BE2C (cell line): ENCODE results near the gene SHISA6.

Experiments used
- DNase-seq: peaks from one replicate; pipeline ENCODE4 v3.0.0-alpha.2; 2020
- H3K27me3 ChIP-seq: fragments of 250-450 bp; sonication (Bioruptor Pico); 2 replicates; pipeline ENCODE4 v1.5.1; 2020; ENCODE audit warnings: mild to moderate bottlenecking
- H3K36me3 ChIP-seq: fragments of 250-450 bp; sonication (Bioruptor Pico); 2 replicates; pipeline ENCODE4 v1.5.1; 2020; ENCODE audit warnings: mild to moderate bottlenecking
- H3K4me1 ChIP-seq: fragments of 250-450 bp; sonication (Bioruptor Pico); 2 replicates; pipeline ENCODE4 v1.5.1; 2020
- H3K4me3 ChIP-seq: 2 replicates; pipeline ENCODE4 v1.5.1; 2011; ENCODE audit warnings: low read depth, low read length
- H3K9me3 ChIP-seq: fragments of 250-450 bp; sonication (Bioruptor Pico); 2 replicates; pipeline ENCODE4 v1.5.1; 2020
- TF ChIP-seq, protein P1 (sequence below): IDR thresholded peaks from 2 replicates; pipeline ENCODE4 v1.5.1; 2012; ENCODE audit warnings: mild to moderate bottlenecking, low read depth, low read length

The SHISA6 gene

DNA sequence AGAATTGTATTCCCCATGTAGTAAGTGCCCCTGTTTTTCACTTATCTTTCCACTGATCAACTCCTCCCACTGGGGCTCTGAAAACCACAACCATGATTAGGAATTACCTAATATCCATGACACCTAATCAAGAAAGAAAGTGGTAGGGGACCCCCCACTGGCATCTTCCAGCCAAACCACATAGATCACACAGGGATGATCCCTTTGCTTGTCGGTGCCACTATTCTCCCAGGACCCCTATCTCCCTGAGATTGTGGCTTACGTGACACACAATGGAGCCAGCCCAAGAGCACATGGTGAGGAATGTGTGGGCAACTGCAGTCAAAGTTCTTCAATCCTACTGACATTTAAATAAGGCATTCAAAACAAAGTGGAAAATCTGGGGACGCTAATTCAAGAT lies 339.7 kb downstream of the SHISA6 start:
- Histone ChIP-seq H3K4me1 (no peaks in the 10 kb centered on the region), H3K27me3 (no peaks in the 10 kb centered on the region), H3K9me3 (no peaks in the 10 kb centered on the region), H3K36me3 (no peaks in the 10 kb centered on the region), H3K4me3 (no peak overlapping the region)
- TF ChIP-seq, protein P1, sequence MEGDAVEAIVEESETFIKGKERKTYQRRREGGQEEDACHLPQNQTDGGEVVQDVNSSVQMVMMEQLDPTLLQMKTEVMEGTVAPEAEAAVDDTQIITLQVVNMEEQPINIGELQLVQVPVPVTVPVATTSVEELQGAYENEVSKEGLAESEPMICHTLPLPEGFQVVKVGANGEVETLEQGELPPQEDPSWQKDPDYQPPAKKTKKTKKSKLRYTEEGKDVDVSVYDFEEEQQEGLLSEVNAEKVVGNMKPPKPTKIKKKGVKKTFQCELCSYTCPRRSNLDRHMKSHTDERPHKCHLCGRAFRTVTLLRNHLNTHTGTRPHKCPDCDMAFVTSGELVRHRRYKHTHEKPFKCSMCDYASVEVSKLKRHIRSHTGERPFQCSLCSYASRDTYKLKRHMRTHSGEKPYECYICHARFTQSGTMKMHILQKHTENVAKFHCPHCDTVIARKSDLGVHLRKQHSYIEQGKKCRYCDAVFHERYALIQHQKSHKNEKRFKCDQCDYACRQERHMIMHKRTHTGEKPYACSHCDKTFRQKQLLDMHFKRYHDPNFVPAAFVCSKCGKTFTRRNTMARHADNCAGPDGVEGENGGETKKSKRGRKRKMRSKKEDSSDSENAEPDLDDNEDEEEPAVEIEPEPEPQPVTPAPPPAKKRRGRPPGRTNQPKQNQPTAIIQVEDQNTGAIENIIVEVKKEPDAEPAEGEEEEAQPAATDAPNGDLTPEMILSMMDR, result no peak
- no peak for DNase-seq

DNA sequence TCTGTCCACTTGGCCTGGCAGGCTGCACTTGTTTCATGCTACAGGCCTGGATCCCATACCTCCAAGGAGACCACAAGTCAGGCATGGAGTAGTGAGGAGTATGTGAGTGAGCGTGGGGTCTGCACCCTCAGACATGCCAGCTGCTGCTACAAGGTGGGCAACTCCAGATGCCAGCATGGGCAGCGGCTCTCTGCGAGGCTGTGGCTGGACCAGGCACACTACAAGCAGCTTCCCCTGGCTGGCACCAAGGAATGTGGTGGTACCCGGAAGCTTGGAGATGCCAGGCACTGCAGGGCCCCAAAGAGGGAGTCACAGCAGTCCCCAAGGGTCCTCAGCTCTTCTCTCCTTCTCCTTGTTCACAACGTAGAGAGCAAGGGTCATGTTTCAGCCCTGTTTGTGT lies 341.2 kb downstream of the SHISA6 start:
- H3K27me3 ChIP-seq, result no peaks in the 10 kb centered on the region
- no peaks in the 10 kb centered on the region for H3K9me3 ChIP-seq
- no peak for DNase-seq
- H3K36me3 ChIP-seq, result no peaks in the 10 kb centered on the region
- TF ChIP-seq, protein P1, result no peak
- no peaks in the 10 kb centered on the region for H3K4me1 ChIP-seq
- H3K4me3 ChIP-seq, result no peak overlapping the region

DNA sequence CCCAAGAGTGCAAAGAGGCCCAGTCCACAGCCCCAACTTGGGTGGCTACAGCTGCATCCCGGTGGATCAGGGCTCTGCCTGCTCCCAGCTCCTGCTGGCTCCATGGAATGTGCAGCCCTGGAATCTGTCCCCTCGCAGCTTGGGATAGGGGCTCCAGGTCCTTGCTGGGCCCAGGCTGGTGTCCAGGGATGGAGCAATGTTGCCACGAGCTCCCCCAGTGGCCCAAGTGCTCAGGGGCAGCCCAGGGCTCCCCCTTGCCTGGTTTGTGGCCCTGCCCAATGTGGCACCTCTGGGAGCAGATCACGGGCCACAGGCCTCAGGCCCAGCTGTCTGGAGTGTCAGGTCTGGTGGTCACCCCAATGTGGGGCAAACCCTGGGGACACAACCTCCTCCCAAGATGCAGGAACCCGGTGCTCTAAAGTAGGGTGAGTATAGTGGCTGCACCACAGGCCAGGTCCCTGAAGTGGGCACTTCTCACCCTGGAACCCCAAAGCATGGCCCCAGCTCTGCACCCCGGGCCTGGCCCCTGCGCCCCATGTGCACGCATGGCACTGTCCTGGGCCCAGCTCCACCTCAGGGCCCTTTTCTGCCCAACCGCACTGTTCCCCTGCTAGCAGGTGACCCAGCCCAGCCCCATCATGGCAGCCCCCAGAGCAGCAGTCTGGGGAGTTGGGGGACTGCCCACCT lies 342.4 kb downstream of the SHISA6 start:
- no peak for DNase-seq
- TF ChIP-seq, protein P1, result no peak
- Histone ChIP-seq H3K9me3 (no peaks in the 10 kb centered on the region), H3K4me1 (no peaks in the 10 kb centered on the region), H3K36me3 (no peaks in the 10 kb centered on the region), H3K4me3 (no peak overlapping the region), H3K27me3 (no peaks in the 10 kb centered on the region)

DNA sequence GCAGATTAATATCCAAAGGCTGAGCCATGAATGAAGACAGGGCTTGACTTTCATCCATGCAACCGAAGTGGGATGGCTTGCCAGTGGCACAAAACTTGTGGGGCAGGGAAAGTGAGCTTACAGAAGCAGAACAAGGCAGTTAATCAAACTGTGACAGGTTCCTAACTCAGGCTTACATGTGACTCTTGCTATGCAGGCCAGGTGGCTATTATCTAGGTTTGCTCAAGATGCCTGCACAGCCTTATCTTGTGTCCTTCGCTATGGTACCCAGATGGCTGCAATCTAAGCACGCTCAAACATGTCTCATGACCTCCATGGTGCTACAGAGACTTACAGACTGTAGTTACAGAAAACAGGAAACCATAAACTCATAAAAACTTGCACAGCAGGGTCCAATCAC lies 348.7 kb downstream of the SHISA6 start:
- Histone ChIP-seq H3K9me3 (no peaks in the 10 kb centered on the region), H3K4me1 (no peaks in the 10 kb centered on the region), H3K36me3 (no peaks in the 10 kb centered on the region), H3K4me3 (no peak overlapping the region), H3K27me3 (no peaks in the 10 kb centered on the region)
- TF ChIP-seq, protein P1, result no peak
- no peak for DNase-seq

DNA sequence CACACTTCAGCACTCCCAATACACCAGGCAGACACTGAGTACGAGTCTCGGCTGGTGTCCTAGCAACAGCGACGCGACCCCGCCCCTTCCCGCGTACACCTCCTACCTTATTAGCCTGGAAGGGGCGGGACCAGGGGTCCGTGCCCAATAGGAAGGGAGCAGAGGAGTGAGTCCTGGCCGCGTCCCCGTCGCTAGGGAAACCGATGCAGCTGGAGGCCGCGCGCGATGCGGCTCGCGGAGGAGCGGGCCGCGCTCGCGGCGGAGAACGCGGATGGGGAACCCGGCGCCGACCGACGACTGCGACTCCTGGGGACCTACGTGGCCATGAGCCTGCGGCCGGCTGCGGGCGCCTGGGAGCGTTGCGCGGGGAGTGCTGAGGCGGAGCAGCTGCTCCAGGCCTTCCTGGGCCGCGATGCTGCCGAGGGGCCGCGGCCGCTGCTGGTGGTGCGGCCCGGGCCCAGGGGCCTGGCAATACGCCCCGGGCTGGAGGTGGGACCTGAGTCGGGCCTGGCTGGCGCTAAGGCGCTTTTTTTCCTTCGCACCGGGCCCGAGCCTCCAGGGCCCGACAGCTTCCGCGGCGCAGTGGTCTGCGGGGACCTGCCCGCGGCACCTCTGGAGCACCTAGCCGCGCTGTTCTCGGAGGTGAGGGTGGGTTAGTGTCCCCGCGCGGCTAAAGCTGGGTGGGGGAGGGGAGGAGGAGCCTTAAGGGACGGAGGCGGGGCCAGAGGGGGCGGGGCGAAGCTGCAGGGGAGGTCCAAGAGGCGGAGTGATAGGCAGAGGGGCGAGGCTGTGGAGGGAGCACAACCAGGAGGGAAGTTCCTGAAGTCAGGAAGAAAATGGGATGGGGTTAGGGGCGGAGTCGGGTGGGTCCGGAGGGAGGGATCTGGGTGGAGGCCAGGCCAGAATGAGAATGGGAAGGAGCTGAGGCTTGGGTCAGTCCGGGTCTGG lies 357.5 kb downstream of the SHISA6 start, which contains the start of gene DNAH9:
Gene DNAH9, plus strand, starts transcription at position 197 of the 948 bp plus-strand sequence. Its CDS starts 29 bp downstream, at position 226.
- peak within 1 kb of the TSS; percentile 24; the same call in 1 of the 2 replicates for H3K4me3 ChIP-seq
- H3K36me3 ChIP-seq, result no peaks in the 10 kb centered on the region
- H3K27me3 ChIP-seq, result no peaks in the 10 kb centered on the region
- TF ChIP-seq, protein P1, result no peak
- no peaks in the 10 kb centered on the region for H3K9me3 ChIP-seq
- peak; percentile 91 for DNase-seq
- H3K4me1 ChIP-seq, result no peaks in the 10 kb centered on the region
